SHP77 treated with DMSO at 0.1 percent for 48 hours (cell line): Measurements from ENCODE around the gene KIF1A.
"Not testable (repeated sequence)": the region's sequence is repeated elsewhere in the genome, so short reads cannot be mapped to it uniquely, and the experiment has no call there.

Experiments used
- DNase-seq: peaks from one replicate; lab custom pipeline; 2025; lab: John Stamatoyannopoulos, UW

KIF1A gene

GRCh38 chr2:240787521-240788472 is 32.2 kb downstream of the KIF1A start:
- no peak for DNase-seq

DNA sequence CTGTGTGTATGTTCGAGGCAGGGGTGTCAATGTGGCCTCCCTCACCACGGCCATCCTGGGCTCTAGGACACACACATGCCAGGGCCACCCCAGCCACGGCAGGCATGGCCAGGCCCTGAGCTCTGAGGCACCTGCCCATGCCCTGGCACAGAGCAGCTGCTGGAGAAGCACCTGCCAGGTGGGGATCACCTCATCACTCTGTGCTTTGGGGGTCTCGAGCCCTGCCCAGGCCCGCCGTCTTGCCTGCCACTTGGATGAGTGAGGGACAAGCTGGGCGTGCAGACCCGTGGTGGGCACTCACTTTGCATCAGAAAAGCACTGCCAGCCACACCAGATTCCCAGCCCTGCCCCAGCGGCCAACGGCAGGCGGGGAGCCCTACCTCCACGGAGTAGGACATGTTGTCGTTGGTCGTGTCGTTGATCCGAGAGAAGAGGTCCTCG is 33.1 kb downstream of the KIF1A start:
- DNase-seq, result no peak

DNA sequence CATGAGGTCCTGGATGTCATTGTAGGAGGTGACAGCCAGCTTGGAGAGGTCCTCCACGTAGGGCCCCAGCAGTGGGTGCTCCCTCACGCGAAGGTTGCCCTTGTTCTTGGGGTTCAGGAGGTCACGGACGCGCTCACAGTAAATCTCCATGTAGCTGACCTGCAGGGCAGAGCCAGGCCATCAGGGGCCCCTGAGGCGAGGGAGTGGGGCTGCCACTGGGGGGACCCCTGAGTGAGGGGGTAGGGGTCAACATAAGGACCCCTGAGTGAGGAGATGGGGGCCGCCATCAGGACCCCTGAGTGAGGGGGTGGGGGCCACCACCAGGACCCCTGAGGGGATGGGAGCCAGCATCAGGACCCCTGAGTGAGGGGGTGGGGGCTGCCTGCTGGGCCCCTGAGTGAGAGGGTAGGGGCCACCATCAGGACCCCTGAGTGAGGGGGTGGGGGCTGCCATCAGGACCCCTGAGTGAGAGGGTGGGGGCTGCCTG is 33.6 kb downstream of the KIF1A start:
- no peak for DNase-seq

- DNase-seq, result no peak
Measured at GRCh38 chr2:240785424-240786335, 34.3 kb downstream of the KIF1A start.

GRCh38 chr2:240784629-240785423 is 35.2 kb downstream of the KIF1A start:
- no peak for DNase-seq

DNA sequence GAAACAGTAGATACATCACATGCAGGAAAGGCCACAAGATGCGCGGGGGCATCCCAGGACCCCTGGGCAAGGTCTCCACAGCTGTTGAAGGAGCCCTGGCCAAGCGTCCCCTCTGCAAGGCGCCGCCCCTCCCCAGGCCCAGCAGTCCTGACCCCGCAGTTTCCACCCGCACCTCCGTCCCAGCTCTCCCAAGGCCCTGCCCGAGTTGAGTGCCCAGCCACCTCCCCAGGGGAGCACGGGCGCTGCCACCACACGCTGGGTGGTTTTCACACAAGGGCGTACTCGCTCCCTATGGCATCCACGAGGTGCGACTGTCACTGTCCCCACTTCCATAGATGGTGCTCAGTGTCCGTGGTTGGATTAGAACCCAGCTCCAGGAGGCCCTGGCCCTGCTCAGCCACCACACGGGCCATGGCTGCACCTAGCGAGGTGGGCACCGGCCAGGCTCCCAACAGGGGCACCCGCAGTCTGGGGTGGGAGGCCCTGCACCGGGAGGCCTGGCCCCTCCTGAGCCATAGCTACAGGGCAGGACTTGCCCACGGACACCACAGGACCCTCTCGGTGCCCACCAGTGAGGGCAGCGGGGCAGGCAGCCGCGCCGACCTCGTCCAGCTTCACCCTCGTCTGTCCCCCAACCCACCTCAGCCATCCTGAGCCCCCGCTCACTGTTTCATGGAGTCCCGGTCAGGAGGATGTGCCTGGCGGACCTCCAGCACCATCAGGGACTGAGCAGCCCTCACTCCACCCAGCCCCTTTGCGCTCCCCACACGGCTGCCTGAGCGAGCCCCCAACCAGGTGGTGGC is 36.0 kb downstream of the KIF1A start:
- no peak for DNase-seq

DNA sequence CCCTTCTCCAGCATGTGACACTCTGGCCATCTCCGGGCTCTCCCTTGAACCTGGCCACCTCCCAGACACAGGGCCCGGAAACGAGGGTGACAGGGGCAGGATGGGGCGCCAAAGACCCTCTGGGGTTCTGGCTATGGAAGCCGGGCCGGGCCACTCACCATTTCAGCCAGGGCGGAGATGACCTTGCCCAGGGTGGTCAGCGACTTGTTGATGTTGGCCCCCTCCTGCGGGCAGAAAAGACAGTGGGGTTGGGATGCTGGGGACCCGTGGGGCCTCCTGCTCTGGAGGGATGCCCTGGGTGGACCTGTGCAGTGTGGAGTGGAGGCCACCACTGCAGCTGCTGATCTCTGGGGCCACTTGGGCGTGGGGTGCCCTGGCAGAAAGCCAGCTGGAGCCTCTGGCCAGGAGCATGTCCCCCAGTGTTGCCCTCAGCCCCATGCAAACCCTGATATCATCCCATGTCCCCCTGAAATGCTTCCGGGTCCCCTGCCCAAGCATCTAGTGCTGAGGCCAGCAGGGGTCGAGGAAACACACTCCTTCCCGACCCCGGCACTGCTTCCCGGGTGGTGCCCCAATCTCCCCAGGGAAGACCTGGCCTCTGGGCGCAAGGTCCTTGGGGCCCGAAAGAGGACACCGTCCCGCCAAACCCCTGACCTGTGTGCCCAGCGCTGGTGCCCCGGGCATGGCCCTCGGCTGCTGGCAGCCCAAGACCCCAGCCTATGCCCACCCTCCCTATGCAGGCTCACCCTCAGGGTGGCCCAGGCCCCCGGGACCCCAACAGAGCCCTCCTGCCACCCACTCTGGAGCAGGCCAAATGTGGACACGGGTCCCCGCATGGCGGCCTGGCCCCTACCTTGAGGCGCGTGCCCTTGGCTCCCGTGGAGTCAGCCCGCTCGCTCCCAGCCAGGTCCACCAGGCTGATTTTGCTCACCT is 36.9 kb downstream of the KIF1A start:
- DNase-seq, result no peak

DNA sequence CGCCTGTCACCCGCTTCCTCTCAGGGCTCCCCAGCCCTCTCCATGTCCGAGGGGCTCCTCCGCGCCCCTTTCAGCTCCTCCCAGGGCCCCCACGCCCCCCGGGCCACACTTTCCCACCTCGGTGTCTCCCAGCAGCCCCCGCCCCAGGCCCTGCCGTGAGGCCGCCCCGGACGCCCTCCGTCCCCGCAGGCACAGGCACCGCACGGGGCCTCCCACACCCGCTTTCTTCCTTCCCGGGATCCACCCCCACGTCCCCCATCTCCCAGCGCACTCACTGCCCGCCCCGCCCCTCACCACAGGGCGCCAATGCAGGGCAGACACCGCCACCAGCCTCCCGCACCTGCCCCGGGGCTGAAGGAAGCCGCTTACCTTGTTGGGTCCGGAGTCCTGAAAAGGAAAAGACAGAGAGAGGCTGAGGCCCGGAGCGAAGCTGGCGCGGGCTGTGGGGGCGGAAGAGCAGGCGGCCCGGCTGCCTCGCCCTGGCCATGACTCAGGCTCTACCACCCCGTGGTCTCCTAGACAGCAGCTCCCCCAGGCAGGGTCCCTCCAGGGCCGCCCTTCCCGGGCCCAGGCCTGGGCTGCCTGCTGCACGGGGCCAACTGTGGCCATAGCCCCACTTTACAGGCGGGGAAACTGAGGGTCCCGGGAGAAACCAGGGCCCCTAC is 37.7 kb downstream of the KIF1A start:
- no peak for DNase-seq

DNA sequence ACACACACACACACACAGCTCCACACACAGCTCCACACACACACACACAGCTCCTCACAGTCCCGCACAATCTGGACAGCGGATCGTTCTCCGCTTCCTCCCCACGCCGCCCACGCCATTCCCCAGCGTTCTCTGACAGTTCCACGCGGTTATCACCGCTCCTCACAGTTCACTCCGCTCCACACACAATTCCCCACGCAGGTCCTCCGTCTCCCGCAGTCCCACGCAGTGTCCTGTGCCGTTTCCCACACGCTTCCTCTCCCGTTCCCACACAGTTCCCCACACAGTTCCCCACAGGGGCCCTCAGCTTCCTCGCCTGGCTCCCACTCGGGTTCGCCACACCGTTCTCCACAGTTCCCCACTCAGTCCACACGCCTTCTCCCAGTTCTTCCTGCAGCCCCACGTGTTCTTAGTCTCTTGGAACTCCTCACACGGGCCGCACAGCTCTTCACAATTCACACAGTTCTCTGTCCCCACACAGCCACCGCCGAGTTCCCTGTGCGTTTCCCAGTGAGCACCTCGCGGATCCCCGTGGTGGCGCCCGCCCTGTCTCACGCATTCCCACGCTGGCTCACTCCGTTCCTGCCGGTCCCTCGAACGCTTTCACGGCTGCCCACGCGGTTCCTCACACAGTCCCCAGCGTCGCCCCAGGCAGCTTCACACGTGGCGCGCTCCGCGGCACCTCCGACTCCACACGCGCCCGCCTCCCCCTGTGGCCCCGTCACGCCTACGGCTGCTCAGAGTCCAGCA is 38.4 kb downstream of the KIF1A start:
- DNase-seq, result no peak

GRCh38 chr2:240780023-240780700 is 39.9 kb downstream of the KIF1A start:
- DNase-seq, result no peak

DNA sequence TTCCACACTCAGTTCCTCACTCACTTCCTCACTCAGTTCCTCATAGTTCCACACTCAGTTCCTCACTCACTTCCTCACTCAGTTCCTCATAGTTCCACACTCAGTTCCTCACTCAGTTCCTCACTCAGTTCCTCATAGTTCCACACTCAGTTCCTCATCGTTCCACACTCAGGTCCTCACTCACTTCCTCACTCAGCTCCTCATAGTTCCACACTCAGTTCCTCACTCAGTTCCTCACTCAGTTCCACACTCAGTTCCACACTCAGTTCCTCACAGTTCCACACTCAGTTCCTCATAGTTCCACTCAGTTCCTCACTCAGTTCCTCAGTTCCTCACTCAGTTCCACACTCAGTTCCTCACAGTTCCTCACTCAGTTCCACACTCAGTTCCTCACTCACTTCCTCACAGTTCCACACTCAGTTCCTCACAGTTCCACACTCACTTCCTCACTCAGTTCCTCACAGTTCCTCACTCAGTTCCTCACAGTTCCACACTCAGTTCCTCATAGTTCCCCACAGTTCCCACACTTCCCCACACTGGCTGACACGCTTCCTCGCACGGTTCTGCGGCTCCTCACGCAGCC is 40.7 kb downstream of the KIF1A start:
- DNase-seq, result not testable (repeated sequence)

GRCh38 chr2:240778426-240778825 is 41.6 kb downstream of the KIF1A start:
- DNase-seq, result no peak

DNA sequence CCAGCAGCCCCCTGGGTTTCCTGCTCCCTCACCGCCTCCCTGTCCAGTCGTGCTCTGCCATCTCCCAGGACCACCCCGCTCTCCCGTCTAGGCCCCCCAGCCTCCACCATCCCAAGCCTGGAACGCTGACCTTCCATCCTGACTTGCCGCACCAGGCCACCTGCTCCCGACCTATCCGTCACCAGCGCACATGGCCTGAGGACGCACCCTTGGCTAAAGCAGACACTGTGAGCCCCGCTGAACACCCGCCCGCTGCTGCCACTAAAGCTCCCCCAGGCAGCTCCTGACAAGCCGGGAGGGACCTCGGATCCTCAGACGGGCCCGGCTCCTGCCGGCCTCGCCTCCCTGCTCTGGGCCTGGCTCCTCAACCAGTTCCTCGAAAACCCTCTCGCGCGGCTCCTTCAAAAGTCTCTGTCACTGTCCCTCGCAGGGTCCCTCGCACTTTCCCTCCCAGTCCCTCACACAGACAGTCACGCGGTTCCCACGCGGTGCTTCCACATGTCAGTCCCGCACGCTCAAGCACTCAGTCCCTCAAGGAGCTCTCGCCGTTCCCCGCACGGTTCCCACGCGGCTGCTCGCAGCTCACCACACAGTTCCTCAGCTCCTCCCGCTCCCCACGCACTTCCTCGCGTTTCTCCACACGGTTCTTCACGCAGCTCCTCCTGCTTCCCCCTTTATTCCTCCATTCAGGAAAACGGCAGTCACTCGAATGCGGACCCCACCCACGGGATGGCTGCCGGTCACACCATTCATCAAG is 42.4 kb downstream of the KIF1A start:
- DNase-seq, result no peak

DNA sequence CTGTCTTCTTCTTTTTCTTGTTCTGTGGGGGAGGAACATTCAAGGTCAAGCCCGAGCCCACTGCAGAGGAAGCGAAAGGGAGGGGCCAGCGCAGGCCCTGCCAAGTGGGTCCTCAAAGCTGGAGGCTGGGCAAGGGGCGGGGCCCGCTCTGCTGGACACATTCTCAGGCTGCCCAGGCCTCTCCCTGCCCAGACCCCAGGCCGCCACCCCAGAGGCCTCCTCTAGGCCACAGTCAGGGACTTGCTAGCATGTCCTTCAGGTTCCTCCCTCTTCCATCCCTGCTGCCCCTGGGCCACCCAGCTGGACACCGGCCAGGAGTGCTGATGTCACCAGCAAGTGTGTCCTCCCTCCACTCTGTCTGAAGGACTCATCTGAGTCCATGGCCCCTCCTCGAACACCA is 44.1 kb downstream of the KIF1A start:
- DNase-seq, result no peak

- DNase-seq, result no peak
Measured at GRCh38 chr2:240774856-240775255, 45.2 kb downstream of the KIF1A start.

DNA sequence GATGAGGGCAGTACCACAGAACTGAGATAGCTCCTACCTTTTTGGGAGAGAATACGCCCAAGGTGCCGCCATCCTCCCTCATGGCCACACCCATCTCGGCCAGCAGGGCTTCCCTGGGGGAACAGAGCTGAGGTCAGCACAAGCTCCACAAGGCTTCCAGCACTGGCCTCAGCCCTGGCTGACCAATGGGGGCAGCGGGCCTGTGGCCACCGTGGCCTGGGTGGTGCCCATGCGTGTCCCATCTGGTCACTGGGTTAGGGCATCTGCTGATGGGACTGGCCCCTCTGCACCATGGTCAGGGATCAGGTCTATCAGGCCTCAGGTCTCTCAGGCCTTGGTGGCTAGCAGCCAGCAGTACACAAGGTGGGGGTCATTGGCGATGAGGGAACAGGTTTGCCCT is 50.9 kb downstream of the KIF1A start:
- no peak for DNase-seq

- DNase-seq, result no peak
Measured at GRCh38 chr2:240768216-240768615, 51.8 kb downstream of the KIF1A start.
